ENCODE measurements around the gene TEX14.

- TF ChIP-seq CTCF (IDR thresholded peaks at IDR 0.05) = no peak
- peak in 1 of 2 donors; percentile 29 for TF ChIP-seq POLR2A (IDR thresholded peaks at IDR 0.05)
Measured at GRCh38 chr17:58531661-58532554, 159.9 kb downstream of the TEX14 start.
